Caco-2 (cell line): Measurements from ENCODE around the gene LILRB1. TPM values are rescaled to one million over a fixed set of nuclear protein-coding genes. Genes with fewer than 3 reads are reported as not detected.

ENCODE experiments used
- BruUV-seq: library from RNA; stranded (reverse); fragments of 400-500 nt; replicated peaks from 2 replicates; lab custom pipeline; 2021; lab: Mats Ljungman, UMichigan
- CTCF ChIA-PET: fragments of 300-600 bp; sonication (Branson Sonifier 250); formaldehyde crosslinking; loops from one replicate; lab custom pipeline; 2022; ENCODE audit warnings: antibody characterized with exemption; lab: Charles Lee
- POLR2A ChIA-PET: fragments of 300-600 bp; sonication (Branson Sonifier 250); formaldehyde crosslinking; loops from one replicate; lab custom pipeline; 2022; ENCODE audit warnings: antibody characterized with exemption; lab: Charles Lee
- DNase-seq, 2 experiments: peaks; one replicate each; pipeline versions ENCODE4 v3.0.0 to v3.0.0-alpha.2; 2020 to 2022
- H3K27me3 ChIP-seq: replicated peaks from 2 replicates; pipeline ENCODE4 v1.6.0; 2011; ENCODE audit warnings: low read length; ENCODE audit not compliant: control insufficient read depth, insufficient read depth
- H3K36me3 ChIP-seq: 2 replicates; pipeline ENCODE4 v1.5.1; 2011; ENCODE audit warnings: low read length; ENCODE audit not compliant: control insufficient read depth, insufficient read depth
- H3K4me1 ChIP-seq: fragments of 250-450 bp; sonication (Bioruptor Pico); 2 replicates; pipeline ENCODE4 v1.5.1; 2020; ENCODE audit warnings: mild to moderate bottlenecking
- H3K4me3 ChIP-seq: 2 replicates; pipeline ENCODE4 v1.5.1; 2011; ENCODE audit warnings: low read depth, mild to moderate bottlenecking, control low read depth, low read length
- H3K9me3 ChIP-seq: fragments of 250-450 bp; sonication (Bioruptor Pico); 2 replicates; pipeline ENCODE4 v1.5.1; 2020; ENCODE audit warnings: mild to moderate bottlenecking, moderate library complexity
- H3K27ac Mint-ChIP-seq: one replicate; pipeline ENCODE4 v1.8.0; 2022; ENCODE audit warnings: mixed read lengths; ENCODE audit not compliant: unreplicated experiment
- H3K27me3 Mint-ChIP-seq: one replicate; pipeline ENCODE4 v1.8.0; 2022; ENCODE audit warnings: mixed read lengths; ENCODE audit not compliant: insufficient read depth, unreplicated experiment
- H3K36me3 Mint-ChIP-seq: one replicate; pipeline ENCODE4 v1.8.0; 2022; ENCODE audit warnings: mild to moderate bottlenecking, mixed read lengths; ENCODE audit not compliant: insufficient read depth, unreplicated experiment
- H3K4me1 Mint-ChIP-seq: one replicate; pipeline ENCODE4 v1.8.0; 2022; ENCODE audit warnings: low read depth, mixed read lengths; ENCODE audit not compliant: unreplicated experiment
- H3K4me3 Mint-ChIP-seq: one replicate; pipeline ENCODE4 v1.8.0; 2022; ENCODE audit warnings: mild to moderate bottlenecking, moderate library complexity, mixed read lengths; ENCODE audit not compliant: unreplicated experiment
- H3K9me3 Mint-ChIP-seq: one replicate; pipeline ENCODE4 v1.8.0; 2022; ENCODE audit warnings: mixed read lengths; ENCODE audit not compliant: unreplicated experiment
- CTCF ChIP-seq, 2 experiments: fragments of 200-600 bp in 1 of 2; IDR thresholded peaks; 1 replicate in 1 of 2; 2 replicates in 1 of 2; pipeline versions ENCODE4 v1.5.1 to v1.8.0; 2011 to 2022; ENCODE audit warnings: antibody characterized with exemption in 1 of 2, control low read depth in 1 of 2, inconsistent platforms in 1 of 2, low read depth in 1 of 2, low read length in 1 of 2, mild to moderate bottlenecking in 1 of 2, moderate library complexity in 1 of 2; ENCODE audit not compliant: insufficient read depth in 1 of 2, severe bottlenecking in 1 of 2, unreplicated experiment in 1 of 2
- intact Hi-C: fragments of 100-400 bp; cut with micrococcal nuclease; formaldehyde crosslinking; loops from one replicate; pipeline ENCODE4 v1.10.0; 2022; ENCODE audit not compliant: unreplicated experiment
- total RNA-seq: library from RNA; stranded (reverse); gene quantifications from 2 replicates; pipeline ENCODE4 v1.2.3, GENCODE V29; 2022

The LILRB1 gene
- total RNA-seq, 1 experiment from 2014 or later, result not detected

GRCh38 chr19:54608205-54608604, 22.1 kb upstream of the LILRB1 start:
- H3K36me3 ChIP-seq, result no peaks in the 10 kb centered on the region
- H3K27me3 ChIP-seq, result no peaks in the 10 kb centered on the region
- CTCF ChIA-PET, result no interaction called here
- no peak overlapping the region for H3K4me3 Mint-ChIP-seq
- no peaks in the 10 kb centered on the region for H3K36me3 Mint-ChIP-seq
- H3K9me3 ChIP-seq, result peaks cover 5% of the 10 kb centered on the region
- no peak for DNase-seq
- no peak overlapping the region for H3K27ac Mint-ChIP-seq
- no TSS peak for BruUV-seq
- no peak for TF ChIP-seq CTCF (IDR thresholded peaks at IDR 0.05; ENCODE audit: insufficient read depth in 1 of 2, low read depth in 1 of 2, low read length in 1 of 2, severe bottlenecking in 1 of 2, unreplicated experiment in 1 of 2)
- H3K4me1 Mint-ChIP-seq, result no peaks in the 10 kb centered on the region
- intact Hi-C loops, result no loop called here
- POLR2A ChIA-PET, result no interaction called here
- H3K4me3 ChIP-seq, result no peak overlapping the region
- H3K4me1 ChIP-seq, result no peaks in the 10 kb centered on the region
- H3K27me3 Mint-ChIP-seq, result peaks cover 9% of the 10 kb centered on the region
- no peaks in the 10 kb centered on the region for H3K9me3 Mint-ChIP-seq

- TF ChIP-seq CTCF (IDR thresholded peaks at IDR 0.05; ENCODE audit: insufficient read depth in 1 of 2, low read depth in 1 of 2, low read length in 1 of 2, severe bottlenecking in 1 of 2, unreplicated experiment in 1 of 2), result no peak
- no peaks in the 10 kb centered on the region for H3K36me3 ChIP-seq
- POLR2A ChIA-PET, result interaction anchor here (0.7 kb wide), 1 partner anchor 769 kb away, joined by 3 read pairs; no protein-coding TSS in a partner anchor
- H3K9me3 ChIP-seq, result peaks cover 5% of the 10 kb centered on the region
- intact Hi-C loops, result no loop called here
- H3K4me1 ChIP-seq, result no peaks in the 10 kb centered on the region
- H3K9me3 Mint-ChIP-seq, result peaks cover 1% of the 10 kb centered on the region
- no peak overlapping the region for H3K4me3 Mint-ChIP-seq
- peaks cover 10% of the 10 kb centered on the region for H3K27me3 Mint-ChIP-seq
- BruUV-seq, result no TSS peak
- H3K27ac Mint-ChIP-seq, result no peak overlapping the region
- H3K36me3 Mint-ChIP-seq, result no peaks in the 10 kb centered on the region
- H3K27me3 ChIP-seq, result no peaks in the 10 kb centered on the region
- no peak for DNase-seq
- H3K4me3 ChIP-seq, result no peak overlapping the region
- CTCF ChIA-PET, result no interaction called here
- no peaks in the 10 kb centered on the region for H3K4me1 Mint-ChIP-seq
Measured at GRCh38 chr19:54608792-54609191, 21.5 kb upstream of the LILRB1 start.

GRCh38 chr19:54609356-54609791, 20.9 kb upstream of the LILRB1 start:
- Mint-ChIP-seq H3K4me3 (no peak overlapping the region), H3K27ac (no peak overlapping the region), H3K36me3 (no peaks in the 10 kb centered on the region), H3K27me3 (peaks cover 14% of the 10 kb centered on the region), H3K9me3 (peaks cover 7% of the 10 kb centered on the region), H3K4me1 (no peaks in the 10 kb centered on the region)
- intact Hi-C loops, result no loop called here
- POLR2A ChIA-PET, result no interaction called here
- Histone ChIP-seq H3K36me3 (no peaks in the 10 kb centered on the region), H3K4me1 (no peaks in the 10 kb centered on the region), H3K4me3 (no peak overlapping the region), H3K27me3 (no peaks in the 10 kb centered on the region), H3K9me3 (peaks cover 5% of the 10 kb centered on the region)
- no TSS peak for BruUV-seq
- no peak for DNase-seq
- CTCF ChIA-PET, result no interaction called here
- TF ChIP-seq CTCF (IDR thresholded peaks at IDR 0.05; ENCODE audit: insufficient read depth in 1 of 2, low read depth in 1 of 2, low read length in 1 of 2, severe bottlenecking in 1 of 2, unreplicated experiment in 1 of 2), result no peak
